Activated CD4-positive, alpha-beta T cell treated with anti-CD3 and anti-CD28 coated beads, Interleukin-2, amount 50 U/mL, for 48 hours (primary cell): Measurements from ENCODE around the gene ROR1.
"Not testable (repeated sequence)": the region's sequence is repeated elsewhere in the genome, so short reads cannot be mapped to it uniquely, and the experiment has no call there.

Experiments used
- DNase-seq, 2 experiments: peaks; one replicate each; pipeline ENCODE4 v3.0.0-alpha.2; 2020

ROR1 gene

DNA sequence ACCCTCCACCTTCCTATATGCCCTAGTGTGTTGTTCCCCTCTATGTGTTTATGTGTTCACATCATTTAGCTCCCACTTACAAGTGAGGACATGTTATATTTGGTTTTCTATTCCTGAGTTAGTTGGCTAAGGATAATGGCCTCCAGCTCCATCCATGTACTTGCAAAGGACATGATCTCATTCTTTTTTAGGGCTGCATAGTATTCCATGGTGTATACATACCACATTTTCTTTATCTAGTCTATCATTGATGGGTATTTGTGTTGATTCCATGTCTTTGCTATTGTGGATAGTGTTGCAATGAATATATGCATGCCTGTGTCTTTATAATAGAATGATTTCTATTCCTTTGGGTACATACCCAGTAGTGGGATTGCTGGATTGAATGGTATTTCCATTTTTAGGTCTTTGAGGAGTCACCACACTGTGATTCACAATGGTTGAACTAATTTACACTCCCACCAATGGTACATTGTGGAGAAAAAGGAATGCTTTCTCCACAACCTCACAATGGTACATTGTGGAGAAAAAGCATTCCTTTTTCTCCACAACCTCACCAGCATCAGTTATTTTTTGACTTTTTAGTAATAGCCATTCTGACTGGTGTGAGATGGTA lies 52.5 kb downstream of the ROR1 start:
- DNase-seq: not testable (repeated sequence)

DNA sequence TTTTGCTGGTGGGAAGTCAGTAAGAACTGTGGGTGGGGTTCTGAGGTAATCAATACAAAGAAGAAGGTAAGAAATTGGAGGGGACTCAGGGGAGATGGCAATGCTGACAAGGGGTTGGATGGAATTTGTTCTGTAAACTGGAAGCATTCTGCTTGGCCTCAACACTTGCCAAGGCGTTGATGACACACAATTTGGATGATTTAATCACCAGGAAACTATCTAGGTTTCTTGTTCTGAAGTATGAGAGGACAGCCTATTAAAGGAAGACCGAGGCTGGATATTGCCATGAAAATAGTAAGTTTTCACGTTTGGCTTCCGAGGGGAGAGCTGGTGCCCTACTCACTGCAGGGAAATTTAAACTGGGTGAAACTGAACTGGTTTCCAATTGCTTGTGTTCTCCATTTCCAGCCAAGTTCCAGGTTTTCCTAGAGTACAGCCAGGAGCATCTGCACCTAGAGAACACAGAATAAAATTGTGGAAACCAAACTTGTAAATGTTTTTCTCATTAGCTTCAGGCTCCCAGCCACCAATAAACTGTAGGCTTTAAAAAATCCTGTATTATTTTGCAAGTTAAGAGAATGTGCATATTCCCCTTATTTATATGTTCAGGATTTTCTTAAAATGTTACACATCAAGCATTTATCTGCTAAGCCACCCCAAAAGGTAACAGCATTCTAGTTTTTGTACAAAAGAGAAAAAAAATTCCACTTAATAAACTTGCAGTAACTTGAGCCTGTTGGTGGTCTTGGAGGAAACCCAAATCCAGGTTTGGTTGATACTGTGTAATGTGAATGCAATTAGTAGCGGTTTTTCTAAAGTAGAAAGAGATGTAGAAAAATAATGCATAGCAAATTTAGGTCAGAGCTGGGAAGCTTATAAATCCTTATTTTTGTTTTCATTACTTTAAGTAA lies 53.8 kb downstream of the ROR1 start:
- DNase-seq: no peak

DNA sequence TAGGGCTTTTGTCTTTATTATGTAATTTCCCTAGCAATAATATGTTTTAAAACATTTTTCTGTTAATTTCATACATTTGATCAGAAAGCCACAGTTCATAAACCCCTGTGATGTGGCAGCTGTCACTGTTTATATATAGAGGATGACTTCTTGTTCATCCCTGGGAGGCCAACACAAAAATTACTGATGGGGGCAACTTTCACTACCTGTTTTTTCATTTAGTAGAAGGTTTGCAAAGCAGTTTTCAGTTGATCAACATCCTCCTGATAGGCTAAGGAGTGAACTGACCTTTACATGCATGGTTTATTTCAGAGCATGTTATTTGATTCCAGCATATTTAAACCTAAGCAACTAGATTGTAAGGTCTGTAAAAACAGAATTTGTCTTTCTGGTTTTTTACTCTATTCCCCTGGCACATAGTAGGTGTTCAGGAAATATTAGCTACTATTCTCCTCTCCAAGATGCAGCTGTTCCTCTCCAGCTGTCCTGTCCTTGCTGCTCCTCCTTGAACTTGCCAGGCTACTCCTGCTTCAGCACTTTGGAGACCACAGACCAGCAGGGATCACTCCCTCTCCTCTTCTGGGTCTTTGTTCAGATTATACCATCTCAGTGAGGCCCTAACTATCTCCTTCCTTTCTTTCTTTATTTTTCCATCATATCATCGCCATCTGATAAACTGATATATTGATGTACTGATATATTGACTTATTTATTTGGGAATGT lies 54.7 kb downstream of the ROR1 start:
- DNase-seq: no peak

DNA sequence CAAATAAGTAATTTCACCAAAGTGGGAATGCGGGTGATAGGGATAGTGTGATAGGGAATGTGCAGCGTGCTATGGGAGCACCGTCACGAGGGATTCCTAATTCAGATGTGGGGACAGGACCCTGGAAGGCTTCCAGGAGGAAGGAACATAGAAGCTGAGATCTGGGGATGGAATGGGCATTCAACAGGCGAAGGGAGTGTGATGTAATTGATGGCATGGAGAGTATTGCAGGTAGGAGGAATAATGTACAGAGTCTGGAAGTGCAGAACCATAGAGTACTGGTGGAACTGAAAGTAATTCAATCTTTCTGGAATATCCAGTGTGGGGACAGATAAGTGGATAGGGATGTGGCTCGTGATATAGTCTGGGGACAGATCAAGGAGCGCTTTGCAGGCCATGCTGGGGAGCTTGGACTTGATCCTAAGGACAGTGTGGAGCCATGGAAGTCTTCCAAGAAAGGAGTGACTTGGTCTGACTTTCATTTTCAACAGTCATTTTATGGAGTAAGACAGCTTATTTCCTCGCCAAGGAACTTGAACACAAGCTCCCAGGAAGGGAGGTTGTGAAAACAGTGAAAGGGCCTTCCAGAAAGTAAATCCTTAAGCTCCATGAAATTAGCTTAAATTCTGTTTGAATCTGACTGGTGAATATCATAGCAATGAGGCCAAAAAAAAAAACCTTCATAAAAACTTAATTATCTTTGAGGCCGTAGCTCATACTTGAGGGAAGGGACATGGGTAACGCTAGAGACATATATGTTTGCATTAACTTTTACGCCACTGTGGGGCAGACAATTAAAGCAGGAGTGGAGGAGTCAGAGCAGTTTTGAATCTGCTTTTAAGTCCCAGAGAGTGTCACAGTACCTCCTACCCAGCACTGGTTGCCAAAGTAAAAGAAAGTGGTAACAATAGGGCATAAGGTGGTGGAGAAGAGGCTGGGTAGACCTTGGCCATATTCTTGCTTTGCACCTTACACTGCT lies 55.8 kb downstream of the ROR1 start:
- DNase-seq: no peak

DNA sequence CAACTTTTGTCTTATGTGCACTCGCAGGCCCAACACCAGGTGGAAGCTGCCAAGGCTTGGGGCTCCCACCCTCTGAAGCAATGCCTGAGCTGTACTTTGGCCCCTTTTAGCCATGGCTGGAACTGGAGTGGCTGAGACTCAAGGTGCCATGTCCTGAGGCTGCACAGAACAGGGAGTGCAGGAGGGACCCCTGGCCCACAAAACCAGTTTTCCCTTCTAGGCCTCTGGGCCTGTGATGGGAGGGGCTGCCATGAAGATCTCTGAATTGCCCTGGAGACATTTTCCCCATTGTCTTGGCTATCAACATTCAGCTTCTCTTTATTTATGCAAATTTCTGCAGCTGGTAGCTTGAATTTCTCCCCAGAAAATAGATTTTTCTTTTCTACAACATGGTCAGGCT lies 57.6 kb downstream of the ROR1 start:
- no peak for DNase-seq

DNA sequence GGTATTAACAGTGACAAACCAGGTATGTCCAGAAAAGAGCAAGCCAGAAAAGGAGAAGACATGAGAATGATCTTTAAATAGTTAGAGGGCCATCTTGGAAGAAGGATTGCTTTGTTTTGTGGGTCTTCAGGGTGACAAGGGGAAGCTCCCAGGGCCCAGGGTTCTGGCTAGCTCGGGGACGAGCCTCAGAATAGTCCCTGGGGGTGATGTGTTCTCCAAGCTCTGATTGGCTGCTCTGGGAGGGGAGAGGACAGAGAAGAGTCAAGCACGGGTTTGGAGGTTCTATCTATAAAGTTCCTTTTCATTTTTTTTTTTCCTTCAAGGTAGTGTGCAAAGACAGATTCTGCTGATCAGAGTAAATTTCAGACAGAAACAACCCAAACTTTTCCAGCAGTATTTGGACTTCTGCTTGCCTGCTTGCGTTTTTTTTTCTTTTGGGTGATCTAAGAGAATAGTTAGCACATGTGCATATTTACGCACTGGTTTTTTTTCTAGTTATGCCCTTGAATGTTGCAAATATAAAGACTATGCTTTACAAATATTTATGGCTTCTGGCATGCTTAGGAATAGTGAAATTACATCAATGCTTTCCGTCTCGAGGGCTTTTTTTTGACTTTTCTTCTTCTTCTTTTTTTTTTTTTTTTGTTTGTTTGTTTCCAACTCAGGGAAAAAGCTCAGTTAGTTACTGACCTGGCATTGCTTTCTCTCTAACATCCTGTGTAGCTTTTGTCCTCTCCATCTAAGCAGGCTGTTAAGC lies 59.7 kb downstream of the ROR1 start:
- no peak for DNase-seq

DNA sequence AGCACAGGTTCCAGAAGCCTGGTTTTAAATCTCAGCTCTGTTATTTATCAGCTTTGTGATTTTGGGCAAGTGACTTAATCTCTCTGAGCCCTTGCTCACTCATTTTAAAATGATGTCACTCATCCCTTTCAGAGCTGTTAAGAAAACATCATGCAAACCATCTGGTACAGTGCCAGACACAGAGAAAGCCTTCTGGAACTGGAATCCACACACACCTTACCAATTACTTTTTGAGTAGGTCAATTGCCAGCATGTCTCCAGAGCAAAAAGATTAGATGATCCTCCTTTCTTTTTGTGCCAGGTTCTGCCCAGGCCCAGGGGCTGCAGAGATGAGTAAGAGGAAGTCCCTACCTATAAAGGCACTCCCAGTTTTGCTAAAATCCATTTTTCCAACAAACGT lies 61.3 kb downstream of the ROR1 start:
- no peak for DNase-seq

DNA sequence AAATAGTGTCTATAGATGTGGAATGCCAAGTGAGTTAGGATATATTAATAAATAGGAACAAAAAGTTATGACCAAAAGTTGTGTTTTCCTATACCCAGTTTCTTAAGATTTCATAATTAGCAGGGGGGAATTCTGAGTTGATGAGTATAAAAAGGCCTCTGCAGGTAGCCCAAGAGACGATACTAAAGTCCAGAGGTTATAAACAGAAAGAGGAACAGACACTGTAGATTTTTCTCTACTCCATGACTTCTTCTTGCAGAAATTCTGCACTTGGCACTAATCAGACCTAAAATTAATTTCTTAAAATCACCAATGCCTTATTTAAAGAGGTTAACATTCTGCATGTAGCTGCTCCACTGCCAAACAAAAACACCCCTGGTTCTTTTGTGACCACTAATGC lies 62.6 kb downstream of the ROR1 start:
- no peak for DNase-seq

DNA sequence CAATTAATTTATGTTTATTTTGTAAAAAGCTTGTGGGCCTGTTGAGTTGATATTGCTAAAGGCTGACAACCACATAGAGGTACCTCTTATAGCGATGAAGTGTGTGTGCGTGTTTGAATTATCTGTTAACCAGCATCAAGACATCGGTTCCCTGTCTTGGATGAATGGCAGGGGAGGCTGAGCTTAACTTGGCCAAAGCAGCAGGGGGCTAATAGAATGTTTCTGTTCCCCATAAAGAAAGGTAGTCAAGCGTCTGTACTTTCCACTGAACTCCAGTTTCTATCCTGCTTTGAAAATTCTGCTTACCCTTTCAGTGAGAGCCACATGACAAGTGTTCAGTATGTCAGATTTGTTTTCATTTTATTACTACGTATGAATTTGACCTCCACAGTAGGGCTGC lies 63.0 kb downstream of the ROR1 start:
- no peak for DNase-seq

DNA sequence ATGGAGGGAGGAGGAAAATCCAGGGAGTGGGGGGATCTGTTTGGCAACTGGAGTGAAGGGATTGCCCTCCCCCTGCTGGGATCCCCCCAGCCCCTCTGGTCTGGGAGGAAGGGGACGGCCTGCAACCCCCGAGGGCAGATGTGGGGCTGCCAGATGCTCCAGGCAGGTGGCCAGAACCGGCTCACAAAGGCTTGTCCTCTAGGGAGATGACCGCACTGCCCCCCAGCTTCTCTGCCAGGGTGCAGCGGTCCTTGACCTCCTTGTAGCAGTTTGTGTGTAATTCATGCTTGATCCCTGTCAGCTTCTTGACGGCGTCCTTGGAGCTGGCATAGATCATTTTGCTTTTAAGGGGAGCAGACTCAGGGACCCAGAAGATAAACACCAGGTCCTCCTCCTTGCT lies 69.2 kb downstream of the ROR1 start:
- no peak for DNase-seq

DNA sequence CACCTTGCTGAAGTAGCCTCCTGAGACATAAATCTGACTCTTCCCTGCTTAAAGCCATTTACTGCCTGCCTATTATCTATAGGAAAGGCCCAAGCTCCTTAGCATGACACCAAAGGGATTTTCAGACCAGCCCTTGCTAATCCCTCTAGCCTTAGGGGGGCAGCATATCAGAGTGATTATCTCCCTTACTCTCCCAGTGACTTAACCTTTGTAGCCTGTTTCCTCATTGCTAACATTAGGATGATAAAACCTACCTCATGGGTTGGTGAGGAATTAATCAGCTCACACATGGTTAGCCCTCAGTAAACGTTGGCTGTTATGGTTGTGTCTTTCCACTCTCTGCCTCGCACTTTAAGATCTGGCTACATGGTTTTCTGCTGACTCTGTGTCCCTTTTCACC lies 70.1 kb downstream of the ROR1 start:
- DNase-seq: no peak

DNA sequence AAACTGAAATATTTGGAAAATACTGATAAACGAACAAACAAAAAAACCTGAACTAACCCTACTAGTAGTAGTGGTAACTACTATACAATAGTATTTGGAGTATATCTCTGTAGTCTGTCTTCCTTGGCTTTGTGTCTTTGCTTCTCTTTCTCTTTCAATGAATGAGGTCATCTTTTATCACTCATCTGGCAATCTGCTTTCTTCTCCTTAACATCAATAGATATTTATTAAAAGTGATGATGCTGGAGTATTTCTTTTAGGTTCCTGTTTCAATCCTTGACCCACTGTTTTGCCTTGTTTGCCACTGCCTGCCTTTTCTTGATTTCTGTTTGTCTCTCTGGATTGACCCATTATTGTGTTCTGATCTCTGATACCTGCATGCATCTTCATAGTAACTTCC lies 71.5 kb downstream of the ROR1 start:
- DNase-seq: no peak

DNA sequence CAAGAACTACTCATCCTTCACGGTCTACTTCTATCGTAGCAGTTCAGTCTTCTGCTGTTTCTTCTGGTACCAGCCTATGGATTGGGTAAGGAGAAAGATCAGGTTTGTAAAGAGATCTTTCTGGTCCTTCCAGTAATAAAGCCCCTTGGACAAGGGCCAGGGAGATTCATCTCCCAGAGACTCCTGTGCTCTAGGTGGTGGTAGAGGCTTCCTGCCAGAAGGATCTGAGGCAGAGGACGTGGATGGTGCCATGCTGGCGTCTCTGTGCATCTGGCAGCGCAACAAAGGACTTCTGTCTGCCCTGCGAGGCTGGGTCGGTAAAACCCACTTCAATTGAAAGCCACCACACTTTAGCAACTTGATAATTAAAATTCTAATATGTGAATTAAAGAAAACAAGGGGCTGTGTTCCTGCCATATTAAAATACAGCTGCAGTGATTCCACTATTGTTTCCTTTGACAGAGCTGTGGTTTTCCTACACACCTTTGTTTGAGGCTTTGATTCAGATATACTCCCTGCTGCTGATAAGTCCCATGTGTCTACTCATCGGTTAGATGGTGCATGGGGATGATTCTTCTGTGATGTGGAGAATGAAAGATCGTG lies 73.6 kb downstream of the ROR1 start:
- no peak for DNase-seq

DNA sequence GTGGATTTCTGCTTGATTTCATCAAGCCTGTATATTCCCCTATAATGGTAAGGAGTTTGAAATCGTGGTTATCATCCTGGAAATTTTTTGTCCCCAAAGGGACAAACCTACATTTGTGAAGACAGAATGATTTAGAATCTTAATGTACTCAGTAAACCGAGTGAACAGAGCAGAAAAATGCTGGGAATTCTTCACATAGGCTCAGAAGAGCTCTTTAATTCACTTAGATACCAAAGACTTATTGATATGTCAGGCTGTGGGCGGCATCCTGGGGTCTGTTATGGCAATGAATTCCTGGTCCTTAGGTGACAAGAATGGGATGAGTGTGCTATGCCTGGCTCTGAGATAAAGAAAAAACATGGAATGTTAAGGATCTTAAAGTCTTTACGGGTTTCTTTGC lies 74.9 kb downstream of the ROR1 start:
- no peak for DNase-seq

DNA sequence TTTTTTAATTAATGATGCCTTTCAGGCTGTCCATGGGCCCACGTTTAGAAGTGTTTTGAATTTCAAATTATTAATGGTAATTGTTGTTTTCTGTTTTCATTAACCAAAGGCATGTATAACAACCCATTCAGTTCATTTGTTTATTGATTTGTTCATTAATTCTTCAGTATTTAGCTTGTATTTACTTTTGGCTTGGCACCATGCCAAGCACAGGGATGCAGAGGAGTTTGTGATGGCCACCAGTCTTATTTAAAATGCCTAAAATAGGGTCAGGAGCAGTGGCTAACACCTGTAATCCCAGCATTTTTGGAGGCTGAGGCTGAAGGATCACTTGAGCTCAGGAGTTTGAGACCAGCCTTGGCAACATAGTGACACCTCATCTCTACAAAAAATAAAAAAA lies 75.3 kb downstream of the ROR1 start:
- no peak for DNase-seq

DNA sequence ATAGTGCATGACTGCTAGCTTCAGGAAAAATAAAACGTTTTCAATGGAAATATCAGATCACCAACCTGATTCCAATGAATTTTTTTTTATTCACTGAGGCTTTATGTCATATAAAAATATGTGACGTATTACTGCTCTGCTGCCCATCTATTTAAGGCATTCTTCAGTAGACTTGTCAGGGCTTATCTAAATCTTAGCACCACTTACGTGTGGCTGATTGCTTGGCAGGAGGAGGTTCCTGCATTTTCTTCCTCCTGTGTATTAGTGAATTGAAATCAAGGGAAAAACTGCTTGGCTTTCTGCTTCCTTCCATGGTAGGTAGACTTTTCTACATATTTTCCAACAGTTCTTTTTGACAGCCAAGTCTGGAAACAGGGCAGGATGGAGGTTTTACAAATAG lies 80.3 kb downstream of the ROR1 start:
- DNase-seq: no peak

DNA sequence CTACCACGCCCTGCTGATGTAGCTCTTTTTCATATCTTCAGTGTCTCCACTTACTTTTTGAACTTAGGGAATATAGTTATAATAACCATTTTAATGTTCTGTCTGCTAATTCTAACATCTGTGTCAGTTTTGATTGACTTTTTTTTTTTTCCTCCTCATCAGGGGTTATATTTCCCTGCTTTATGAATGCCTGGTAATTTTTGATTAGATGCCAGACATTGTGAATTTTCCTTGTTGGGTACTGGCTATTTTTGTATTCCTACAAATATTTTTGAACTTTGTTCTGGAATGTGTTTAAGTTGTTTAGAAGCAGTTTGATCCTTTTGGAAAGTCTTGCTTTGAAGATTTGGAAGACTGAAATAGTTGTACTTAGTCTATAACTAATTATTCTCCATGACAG lies 82.1 kb downstream of the ROR1 start:
- no peak for DNase-seq

DNA sequence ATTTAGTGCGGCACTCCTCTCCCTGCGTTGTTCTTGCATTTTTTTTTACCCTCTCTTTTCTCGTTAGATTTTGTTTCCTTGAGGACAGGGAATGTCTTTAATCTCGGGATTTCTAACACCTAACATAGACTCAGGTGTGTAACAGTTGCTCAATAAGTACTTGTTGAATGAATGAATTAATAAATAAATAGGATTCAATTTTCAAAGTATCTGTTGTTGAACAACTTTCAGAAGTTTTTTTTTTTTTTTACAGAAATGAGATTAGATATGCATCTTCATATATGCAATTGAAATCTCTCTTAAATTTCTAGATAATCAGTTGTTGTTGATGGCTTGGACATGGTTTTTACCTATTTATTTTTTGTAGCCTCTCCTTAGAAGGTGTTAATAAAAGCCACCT lies 83.1 kb downstream of the ROR1 start:
- no peak for DNase-seq

DNA sequence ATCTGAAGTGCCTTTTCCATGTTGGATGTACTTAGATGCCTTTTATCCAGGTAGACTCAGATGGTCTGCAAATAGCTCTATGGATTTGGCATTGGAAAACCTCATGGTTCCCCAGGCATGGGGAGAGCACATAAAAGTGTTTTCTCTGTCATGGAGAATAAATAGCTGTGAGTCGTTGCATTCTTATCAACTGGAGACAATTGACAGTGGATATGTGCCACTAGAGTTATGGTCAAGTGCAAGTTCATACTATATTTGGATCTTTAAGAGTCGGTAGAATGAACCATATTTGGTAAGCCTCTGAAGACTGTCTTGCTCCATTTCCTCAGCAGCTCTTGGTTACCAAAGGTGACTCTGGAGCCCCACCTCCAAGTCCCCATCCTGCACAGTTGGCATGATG lies 83.7 kb downstream of the ROR1 start:
- no peak for DNase-seq

DNA sequence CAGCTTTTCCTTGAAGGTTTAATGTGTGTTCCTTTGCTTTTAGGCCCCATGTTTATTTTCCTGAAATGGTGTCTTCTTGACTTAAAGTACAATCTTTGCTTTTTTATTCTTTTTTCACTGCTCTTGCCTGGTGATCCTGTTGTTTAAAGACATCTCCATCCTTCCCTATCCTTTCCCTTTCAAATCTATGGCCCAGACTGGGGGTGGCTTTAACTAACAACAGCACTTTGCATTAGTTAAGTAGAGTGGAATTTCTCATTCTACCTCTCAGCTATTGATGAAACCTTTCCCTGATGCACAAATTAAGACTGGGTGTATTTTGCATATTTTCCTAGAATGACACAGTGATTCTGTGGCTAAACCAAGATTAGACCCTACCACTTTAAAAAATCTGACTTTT lies 84.3 kb downstream of the ROR1 start:
- no peak for DNase-seq

DNA sequence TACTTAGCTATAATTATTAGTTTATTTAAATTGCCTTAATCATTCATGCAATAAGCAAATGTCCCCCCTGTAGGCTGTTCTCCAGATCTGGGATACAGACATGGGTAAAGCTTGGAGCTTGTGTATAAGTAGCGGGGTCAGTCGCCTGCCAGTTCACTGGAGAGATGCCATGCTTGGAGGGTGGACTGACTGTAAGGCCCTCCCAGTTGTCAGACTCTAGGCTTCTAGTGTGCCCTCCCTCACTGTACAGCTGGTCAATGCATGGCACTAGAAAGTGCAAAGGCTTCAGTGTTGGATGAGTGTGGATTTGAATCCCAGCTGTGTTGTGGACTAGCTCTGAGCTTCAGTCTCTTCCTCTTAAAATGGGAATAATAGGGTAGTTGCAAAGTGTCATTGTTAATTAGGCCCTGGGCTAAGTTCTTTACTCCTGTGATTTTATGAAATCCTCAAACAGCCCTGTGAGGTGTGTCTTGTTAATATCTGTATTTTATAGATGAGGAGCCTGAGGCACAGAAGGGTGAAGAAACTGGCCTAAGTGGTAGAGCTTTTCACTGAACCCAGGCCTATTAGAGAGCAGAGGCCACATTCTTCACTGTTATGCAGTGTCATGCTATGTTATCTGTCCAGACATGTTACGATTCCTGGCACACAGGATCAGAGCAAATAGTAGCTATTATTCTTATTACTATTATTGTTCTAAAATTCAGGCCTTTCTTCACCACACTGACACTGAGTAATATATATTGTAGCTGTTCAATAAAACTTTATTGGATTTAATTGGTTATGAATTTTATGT lies 85.9 kb downstream of the ROR1 start:
- DNase-seq: no peak
